ENCODE data around the gene PDSS2.
A peak's percentile ranks its signal among the peaks of the same experiment; 100 is the strongest.
"Not testable (repeated sequence)": the region's sequence is repeated elsewhere in the genome, so short reads cannot be mapped to it uniquely, and the experiment has no call there.

The PDSS2 gene

GRCh38 chr6:107284805-107285204 lies 174.6 kb downstream of the PDSS2 start:
- TF ChIP-seq ZFX (IDR thresholded peaks at IDR 0.05; ENCODE audit: borderline replicate concordance) (no peak), CTCF (IDR thresholded peaks at IDR 0.05) (no peak)
- no peak overlapping the region for H3K27ac ChIP-seq

- TF ChIP-seq ZFX (IDR thresholded peaks at IDR 0.05; ENCODE audit: borderline replicate concordance) (no peak), CTCF (IDR thresholded peaks at IDR 0.05) (no peak)
- no peak overlapping the region for H3K27ac ChIP-seq
Measured at GRCh38 chr6:107280791-107281190, 178.6 kb downstream of the PDSS2 start.

GRCh38 chr6:107280001-107280400 lies 179.4 kb downstream of the PDSS2 start:
- not testable (repeated sequence) for H3K27ac ChIP-seq

- no peak for TF ChIP-seq CTCF (IDR thresholded peaks at IDR 0.05)
- no peak for TF ChIP-seq ZFX (IDR thresholded peaks at IDR 0.05; ENCODE audit: borderline replicate concordance)
- no peak overlapping the region for H3K27ac ChIP-seq
Measured at GRCh38 chr6:107275330-107275865, 184.0 kb downstream of the PDSS2 start.

- TF ChIP-seq ZFX (IDR thresholded peaks at IDR 0.05; ENCODE audit: borderline replicate concordance) (no peak), CTCF (IDR thresholded peaks at IDR 0.05) (peak; percentile 16; the same call in 1 of the 2 replicates)
Measured at GRCh38 chr6:107274288-107274687, 185.1 kb downstream of the PDSS2 start.

GRCh38 chr6:107272246-107272645 lies 187.1 kb downstream of the PDSS2 start:
- peak overlapping the region; percentile 74 for H3K27ac ChIP-seq
- TF ChIP-seq ZFX (IDR thresholded peaks at IDR 0.05; ENCODE audit: borderline replicate concordance) (no peak), CTCF (IDR thresholded peaks at IDR 0.05) (no peak)

More at GRCh38 chr6:107274288-107274687, 185.1 kb downstream of the PDSS2 start:
- H3K27ac ChIP-seq = no peak overlapping the region

- H3K27ac ChIP-seq = peak overlapping the region; percentile 74
Measured at GRCh38 chr6:107271208-107271790, 188.1 kb downstream of the PDSS2 start.

More at GRCh38 chr6:107271208-107271790, 188.1 kb downstream of the PDSS2 start:
- TF ChIP-seq CTCF (IDR thresholded peaks at IDR 0.05) = no peak
- TF ChIP-seq ZFX (IDR thresholded peaks at IDR 0.05; ENCODE audit: borderline replicate concordance) = no peak

Measured in 22Rv1 (cell line).